ENCODE measurements around the gene PCDHA5.

GRCh38 chr5:140795259-140795641 lies 26.2 kb upstream of the PCDHA5 start:
- TF ChIP-seq, protein P1, sequence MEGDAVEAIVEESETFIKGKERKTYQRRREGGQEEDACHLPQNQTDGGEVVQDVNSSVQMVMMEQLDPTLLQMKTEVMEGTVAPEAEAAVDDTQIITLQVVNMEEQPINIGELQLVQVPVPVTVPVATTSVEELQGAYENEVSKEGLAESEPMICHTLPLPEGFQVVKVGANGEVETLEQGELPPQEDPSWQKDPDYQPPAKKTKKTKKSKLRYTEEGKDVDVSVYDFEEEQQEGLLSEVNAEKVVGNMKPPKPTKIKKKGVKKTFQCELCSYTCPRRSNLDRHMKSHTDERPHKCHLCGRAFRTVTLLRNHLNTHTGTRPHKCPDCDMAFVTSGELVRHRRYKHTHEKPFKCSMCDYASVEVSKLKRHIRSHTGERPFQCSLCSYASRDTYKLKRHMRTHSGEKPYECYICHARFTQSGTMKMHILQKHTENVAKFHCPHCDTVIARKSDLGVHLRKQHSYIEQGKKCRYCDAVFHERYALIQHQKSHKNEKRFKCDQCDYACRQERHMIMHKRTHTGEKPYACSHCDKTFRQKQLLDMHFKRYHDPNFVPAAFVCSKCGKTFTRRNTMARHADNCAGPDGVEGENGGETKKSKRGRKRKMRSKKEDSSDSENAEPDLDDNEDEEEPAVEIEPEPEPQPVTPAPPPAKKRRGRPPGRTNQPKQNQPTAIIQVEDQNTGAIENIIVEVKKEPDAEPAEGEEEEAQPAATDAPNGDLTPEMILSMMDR (IDR thresholded peaks at IDR 0.05): no peak
- no peak for TF ChIP-seq POLR2A (IDR thresholded peaks at IDR 0.05)
